Measurements from ENCODE around the gene MT3. TPM values are rescaled to one million over a fixed set of nuclear protein-coding genes. Genes with fewer than 3 reads are reported as not detected.
A peak's percentile ranks its signal among the peaks of the same experiment; 100 is the strongest.

The MT3 gene
- total and polyA plus RNA-seq, 2 of the 8 experiments (the other 6 are each of a cell fraction or from before 2014, with no cell fraction given): 0.17 TPM; not detected in 1

- TF ChIP-seq CHD7 (IDR thresholded peaks at IDR 0.05; ENCODE audit: insufficient replicate concordance, low read length) (no peak), CBX8 (IDR thresholded peaks at IDR 0.05; ENCODE audit: borderline replicate concordance, low read depth, low read length) (no peak), TBP (IDR thresholded peaks at IDR 0.05; ENCODE audit: low read depth, low read length) (no peak), GTF2F1 (IDR thresholded peaks at IDR 0.05; ENCODE audit: borderline replicate concordance, low read depth, low read length) (no peak), YY1 (IDR thresholded peaks at IDR 0.05; ENCODE audit: low read depth, low read length) (no peak), TCF12 (IDR thresholded peaks at IDR 0.05; ENCODE audit: low read depth, low read length) (no peak), CBX5 (IDR thresholded peaks at IDR 0.05; ENCODE audit: low read depth, low read length) (no peak), RNF2 (IDR thresholded peaks at IDR 0.05; ENCODE audit: borderline replicate concordance, low read depth, low read length, missing control alignments, poor library complexity, severe bottlenecking) (peak; percentile 81), BACH1 (IDR thresholded peaks at IDR 0.05; ENCODE audit: low read length) (no peak), SP1 (IDR thresholded peaks at IDR 0.05; ENCODE audit: low read depth, low read length) (no peak)
These were observed 28.1 kb downstream of the MT3 start (continued) for GRCh38 chr16:56617212-56618085.

Data from H1 (cell line).